ENCODE measurements around the gene EHBP1L1. TPM values are rescaled to one million over a fixed set of nuclear protein-coding genes. Genes with fewer than 3 reads are reported as not detected.
A peak's percentile ranks its signal among the peaks of the same experiment; 100 is the strongest.

EHBP1L1 gene
- total RNA-seq, 2 experiments from 2014 or later, result 59.7 to 71.6 TPM

GRCh38 chr11:65546217-65546958, 29.5 kb upstream of the EHBP1L1 start:
- H3K9me2 ChIP-seq (ENCODE audit: insufficient read depth, low read length), result no peaks in the 10 kb centered on the region
- no peaks in the 10 kb centered on the region for H3K79me2 ChIP-seq (ENCODE audit: insufficient read depth, low read depth, low read length)
- no TSS peak for BruUV-seq (replicated peaks)
- POLR2A ChIA-PET, result interaction anchor here (0.8 to 1.0 kb wide), 2 partner anchors 13 to 69 kb away, joined by 3 to 4 read pairs; partner anchors contain the start of gene PCNX3
- H4K20me1 ChIP-seq (ENCODE audit: insufficient read depth, low read length), result no peaks in the 10 kb centered on the region
- intact Hi-C loops (cut with micrococcal nuclease; ENCODE audit: unreplicated experiment), result loop anchor here (1.0 kb wide), 1 partner anchor 26 kb away; the partner anchor contains the start of gene FAM89B
- H3K27ac ChIP-seq (ENCODE audit: low read depth, low read length, poor library complexity, severe bottlenecking), result peak overlapping the region; percentile 84
- peaks cover 48% of the 10 kb centered on the region for H3K4me1 ChIP-seq (ENCODE audit: insufficient read depth, low read length, poor library complexity, severe bottlenecking)
- H2AFZ ChIP-seq (ENCODE audit: low read length), result peak overlapping the region; percentile 38; the same call in 1 of the 2 replicates
- peak overlapping the region; percentile 65 for H3K4me3 ChIP-seq (ENCODE audit: low read depth, low read length, poor library complexity, severe bottlenecking)
- DNase-seq (ENCODE audit: low spot score), result peak; percentile 95
- H3K9me3 ChIP-seq (ENCODE audit: low read length), result no peaks in the 10 kb centered on the region
- H3K36me3 ChIP-seq (ENCODE audit: insufficient read depth, low read length), result no peaks in the 10 kb centered on the region
- peak overlapping the region; percentile 82 for H3K4me2 ChIP-seq (ENCODE audit: low read length)
- CTCF ChIA-PET (ENCODE audit: unreplicated experiment), result interaction anchor here (0.5 to 1.4 kb wide), 2 partner anchors 21 to 91 kb away, joined by 4 to 5 read pairs; partner anchors contain the start of gene SCYL1
- TF ChIP-seq EZH2phosphoT487 (IDR thresholded peaks at IDR 0.05; ENCODE audit: borderline replicate concordance, low read depth, low read length) (no peak), CTCF (conservative IDR thresholded peaks at IDR 0.05; ENCODE audit: low read length) (no peak)

- POLR2A ChIA-PET, result interaction anchor here (0.8 kb wide), 1 partner anchor 67 kb away, joined by 3 read pairs; the partner anchor contains the start of gene PCNX3
- Histone ChIP-seq H3K36me3 (ENCODE audit: insufficient read depth, low read length) (no peaks in the 10 kb centered on the region), H3K27ac (ENCODE audit: low read depth, low read length, poor library complexity, severe bottlenecking) (peak overlapping the region; percentile 84), H3K4me2 (ENCODE audit: low read length) (peak overlapping the region; percentile 82), H3K4me1 (ENCODE audit: insufficient read depth, low read length, poor library complexity, severe bottlenecking) (peaks cover 54% of the 10 kb centered on the region), H3K79me2 (ENCODE audit: insufficient read depth, low read depth, low read length) (no peaks in the 10 kb centered on the region), H3K9me3 (ENCODE audit: low read length) (no peaks in the 10 kb centered on the region), H3K9me2 (ENCODE audit: insufficient read depth, low read length) (no peaks in the 10 kb centered on the region), H2AFZ (ENCODE audit: low read length) (peak overlapping the region; percentile 38), H3K4me3 (ENCODE audit: low read depth, low read length, poor library complexity, severe bottlenecking) (peak overlapping the region; percentile 65), H4K20me1 (ENCODE audit: insufficient read depth, low read length) (no peaks in the 10 kb centered on the region)
- DNase-seq (ENCODE audit: low spot score), result peak; percentile 65
- TF ChIP-seq EZH2phosphoT487 (IDR thresholded peaks at IDR 0.05; ENCODE audit: borderline replicate concordance, low read depth, low read length) (no peak), CTCF (conservative IDR thresholded peaks at IDR 0.05; ENCODE audit: low read length) (peak; percentile 76)
- BruUV-seq (replicated peaks), result no TSS peak
- CTCF ChIA-PET (ENCODE audit: unreplicated experiment), result interaction anchor here (0.6 kb wide), 1 partner anchor 416 kb away, joined by 3 read pairs; no protein-coding TSS in a partner anchor
- intact Hi-C loops (cut with micrococcal nuclease; ENCODE audit: unreplicated experiment), result no loop called here
Observed at GRCh38 chr11:65547446-65548125, 28.3 kb upstream of the EHBP1L1 start.

All from OCI-LY7 (cell line).